Right hindlimb (tissue), 1 donor: ENCODE data around the gene POU6F2.

Source experiments
- DNase-seq: peaks from one replicate; pipeline ENCODE4 v3.0.0-alpha.2; 2018

Gene POU6F2

GRCh38 chr7:39197831-39198230, 220.1 kb downstream of the POU6F2 start:
- DNase-seq: no peak

GRCh38 chr7:39198556-39198955, 220.8 kb downstream of the POU6F2 start:
- no peak for DNase-seq

GRCh38 chr7:39199006-39199405, 221.3 kb downstream of the POU6F2 start:
- DNase-seq: no peak

- DNase-seq: no peak
Observed at GRCh38 chr7:39199951-39200350, 222.2 kb downstream of the POU6F2 start.

GRCh38 chr7:39202041-39202440, 224.3 kb downstream of the POU6F2 start:
- DNase-seq: no peak

- DNase-seq: no peak
Observed at GRCh38 chr7:39210362-39210761, 232.7 kb downstream of the POU6F2 start.

GRCh38 chr7:39211581-39211980, 233.9 kb downstream of the POU6F2 start:
- no peak for DNase-seq

GRCh38 chr7:39212876-39213275, 235.2 kb downstream of the POU6F2 start:
- no peak for DNase-seq

GRCh38 chr7:39217783-39218182, 240.1 kb downstream of the POU6F2 start:
- no peak for DNase-seq

- DNase-seq: no peak
Observed at GRCh38 chr7:39219869-39220268, 242.2 kb downstream of the POU6F2 start.

GRCh38 chr7:39221901-39222300, 244.2 kb downstream of the POU6F2 start:
- DNase-seq: no peak

GRCh38 chr7:39228946-39229345, 251.2 kb downstream of the POU6F2 start:
- no peak for DNase-seq

- no peak for DNase-seq
Observed at GRCh38 chr7:39233851-39234529, 256.3 kb downstream of the POU6F2 start.

GRCh38 chr7:39238234-39238869, 260.6 kb downstream of the POU6F2 start:
- no peak for DNase-seq

- DNase-seq: no peak
Observed at GRCh38 chr7:39240864-39241263, 263.2 kb downstream of the POU6F2 start.

GRCh38 chr7:39247576-39247975, 269.9 kb downstream of the POU6F2 start:
- DNase-seq: no peak

GRCh38 chr7:39248041-39248691, 270.5 kb downstream of the POU6F2 start:
- DNase-seq: no peak

GRCh38 chr7:39248692-39249090, 271.0 kb downstream of the POU6F2 start:
- no peak for DNase-seq

GRCh38 chr7:39249635-39250152, 272.0 kb downstream of the POU6F2 start:
- DNase-seq: no peak

GRCh38 chr7:39252916-39253315, 275.2 kb downstream of the POU6F2 start:
- no peak for DNase-seq

- DNase-seq: no peak
Observed at GRCh38 chr7:39259391-39260003, 281.8 kb downstream of the POU6F2 start.

GRCh38 chr7:39260279-39260844, 282.7 kb downstream of the POU6F2 start:
- no peak for DNase-seq

GRCh38 chr7:39261771-39262170, 284.1 kb downstream of the POU6F2 start:
- no peak for DNase-seq
